ENCODE data around the gene DPP10.

DPP10 gene

GRCh38 chr2:114933671-114934241, 491.3 kb downstream of the DPP10 start:
- Histone ChIP-seq H3F3A (ENCODE audit: insufficient read depth, low read length) (no peaks in the 10 kb centered on the region), H3K4me1 (ENCODE audit: insufficient read depth, low read length, severe bottlenecking) (no peaks in the 10 kb centered on the region), H3K36me3 (ENCODE audit: insufficient read depth, low read length) (no peaks in the 10 kb centered on the region), H3K4me3 (ENCODE audit: low read depth, low read length, poor library complexity, severe bottlenecking) (no peak overlapping the region), H3K27ac (ENCODE audit: low read depth, low read length, poor library complexity, severe bottlenecking) (no peak overlapping the region), H3K4me2 (ENCODE audit: low read length) (no peak overlapping the region), H3K9me3 (ENCODE audit: low read length) (no peaks in the 10 kb centered on the region), H3K79me2 (ENCODE audit: insufficient read depth, low read length) (no peaks in the 10 kb centered on the region), H3K9me2 (ENCODE audit: low read depth, low read length) (no peaks in the 10 kb centered on the region), H3K9ac (ENCODE audit: low read length) (no peak overlapping the region), H2AFZ (ENCODE audit: low read length) (no peak overlapping the region), H3K27me3 (ENCODE audit: insufficient read depth, low read length) (no peaks in the 10 kb centered on the region), H4K20me1 (ENCODE audit: insufficient read depth, low read length) (no peaks in the 10 kb centered on the region)
- TF ChIP-seq CTCF (IDR thresholded peaks at IDR 0.05; ENCODE audit: low read length) (no peak), EZH2 (IDR thresholded peaks at IDR 0.05; ENCODE audit: borderline replicate concordance, low read length) (no peak)

GRCh38 chr2:114935031-114935430, 492.6 kb downstream of the DPP10 start:
- no peaks in the 10 kb centered on the region for H3K4me1 ChIP-seq (ENCODE audit: insufficient read depth, low read length, severe bottlenecking)
- no peaks in the 10 kb centered on the region for H3K79me2 ChIP-seq (ENCODE audit: insufficient read depth, low read length)
- no peaks in the 10 kb centered on the region for H3K36me3 ChIP-seq (ENCODE audit: insufficient read depth, low read length)
- no peaks in the 10 kb centered on the region for H3K9me3 ChIP-seq (ENCODE audit: low read length)
- no peak overlapping the region for H3K4me3 ChIP-seq (ENCODE audit: low read depth, low read length, poor library complexity, severe bottlenecking)
- no peak overlapping the region for H3K4me2 ChIP-seq (ENCODE audit: low read length)
- H3F3A ChIP-seq (ENCODE audit: insufficient read depth, low read length) = no peaks in the 10 kb centered on the region
- H3K27me3 ChIP-seq (ENCODE audit: insufficient read depth, low read length) = no peaks in the 10 kb centered on the region
- TF ChIP-seq CTCF (IDR thresholded peaks at IDR 0.05; ENCODE audit: low read length) (no peak), EZH2 (IDR thresholded peaks at IDR 0.05; ENCODE audit: borderline replicate concordance, low read length) (no peak)
- H3K27ac ChIP-seq (ENCODE audit: low read depth, low read length, poor library complexity, severe bottlenecking) = no peak overlapping the region
- no peak overlapping the region for H2AFZ ChIP-seq (ENCODE audit: low read length)
- H4K20me1 ChIP-seq (ENCODE audit: insufficient read depth, low read length) = no peaks in the 10 kb centered on the region
- no peak overlapping the region for H3K9ac ChIP-seq (ENCODE audit: low read length)
- H3K9me2 ChIP-seq (ENCODE audit: low read depth, low read length) = no peaks in the 10 kb centered on the region

GRCh38 chr2:114937366-114937930, 495.0 kb downstream of the DPP10 start:
- H3K4me2 ChIP-seq (ENCODE audit: low read length) = no peak overlapping the region
- H3K9ac ChIP-seq (ENCODE audit: low read length) = no peak overlapping the region
- H3K79me2 ChIP-seq (ENCODE audit: insufficient read depth, low read length) = no peaks in the 10 kb centered on the region
- TF ChIP-seq CTCF (IDR thresholded peaks at IDR 0.05; ENCODE audit: low read length) = no peak
- no peak for TF ChIP-seq EZH2 (IDR thresholded peaks at IDR 0.05; ENCODE audit: borderline replicate concordance, low read length)
- H3K4me1 ChIP-seq (ENCODE audit: insufficient read depth, low read length, severe bottlenecking) = no peaks in the 10 kb centered on the region
- H4K20me1 ChIP-seq (ENCODE audit: insufficient read depth, low read length) = no peaks in the 10 kb centered on the region
- no peaks in the 10 kb centered on the region for H3K36me3 ChIP-seq (ENCODE audit: insufficient read depth, low read length)
- H3K27ac ChIP-seq (ENCODE audit: low read depth, low read length, poor library complexity, severe bottlenecking) = no peak overlapping the region
- H2AFZ ChIP-seq (ENCODE audit: low read length) = no peak overlapping the region
- no peaks in the 10 kb centered on the region for H3F3A ChIP-seq (ENCODE audit: insufficient read depth, low read length)
- no peaks in the 10 kb centered on the region for H3K9me2 ChIP-seq (ENCODE audit: low read depth, low read length)
- no peak overlapping the region for H3K4me3 ChIP-seq (ENCODE audit: low read depth, low read length, poor library complexity, severe bottlenecking)
- H3K9me3 ChIP-seq (ENCODE audit: low read length) = no peaks in the 10 kb centered on the region
- H3K27me3 ChIP-seq (ENCODE audit: insufficient read depth, low read length) = no peaks in the 10 kb centered on the region

All from OCI-LY1 (cell line).